SK-N-SH (cell line): ENCODE data around the gene SLC38A8. TPM values are rescaled to one million over a fixed set of nuclear protein-coding genes. Genes with fewer than 3 reads are reported as not detected.

Source experiments
- CTCF ChIA-PET: fragments of 300-600, 350-600 bp; formaldehyde crosslinking; extraction: SDS; loops from one replicate; lab custom pipeline; 2021; lab: Yijun Ruan, JAX
- POLR2A ChIA-PET: fragments of 350-600 bp; sonication (Branson Sonifier 250); formaldehyde crosslinking; extraction: SDS; loops from one replicate; lab custom pipeline; 2020; ENCODE audit warnings: antibody characterized with exemption, inconsistent platforms; lab: Yijun Ruan, JAX
- DNase-seq: peaks from one replicate; pipeline ENCODE4 v3.0.0; 2012
- H2AFZ ChIP-seq: fragments of 200-600 bp; sonication (generic); 2 replicates; pipeline ENCODE4 v1.8.1; 2016; ENCODE audit warnings: antibody characterized with exemption, mild to moderate bottlenecking, low read depth
- H3F3A ChIP-seq: fragments of 200-600 bp; sonication (generic); replicated peaks from 2 replicates; pipeline ENCODE3; 2016; ENCODE audit warnings: antibody characterized with exemption, mild to moderate bottlenecking; ENCODE audit not compliant: insufficient read depth
- H3K27ac ChIP-seq, 2 experiments: fragments of 200-500 bp in 1 of 2; fragments of 200-600 bp in 1 of 2; sonication (Bioruptor generic) in 1 of 2; sonication (generic), shearing (Covaris generic) in 1 of 2; 2 replicates each; pipeline versions ENCODE4 v1.5.1 to v1.6.1; 2014 to 2016; ENCODE audit warnings: low read depth in 2 of 2, inconsistent platforms in 1 of 2, low read length in 1 of 2, mild to moderate bottlenecking in 1 of 2, mixed read lengths in 1 of 2
- H3K27me3 ChIP-seq: fragments of 200-600 bp; sonication (generic), shearing (Covaris generic); 2 replicates; pipeline ENCODE4 v1.6.1; 2016; ENCODE audit warnings: mixed run types; ENCODE audit not compliant: insufficient read depth
- H3K36me3 ChIP-seq, 2 experiments: fragments of 200-500 bp in 1 of 2; fragments of 200-600 bp in 1 of 2; sonication (Bioruptor generic) in 1 of 2; sonication (generic) in 1 of 2; replicated peaks in 1 of 2; 2 replicates each; pipeline versions ENCODE3 to v1.5.1; 2014 to 2016; ENCODE audit warnings: low read length in 1 of 2, mild to moderate bottlenecking in 1 of 2; ENCODE audit not compliant: insufficient read depth in 2 of 2, control insufficient read depth in 1 of 2
- H3K4me1 ChIP-seq, 2 experiments: fragments of 200-500 bp in 1 of 2; fragments of 200-600 bp in 1 of 2; sonication (Bioruptor generic) in 1 of 2; sonication (generic), shearing (Covaris generic) in 1 of 2; 2 replicates each; pipeline versions ENCODE4 v1.5.1 to v1.6.1; 2014 to 2016; ENCODE audit warnings: low read depth in 1 of 2, low read length in 1 of 2, mixed run types in 1 of 2; ENCODE audit not compliant: insufficient read depth in 2 of 2, control insufficient read depth in 1 of 2
- H3K4me2 ChIP-seq: fragments of 200-600 bp; sonication (generic), shearing (Covaris generic); 2 replicates; pipeline ENCODE4 v1.6.1; 2017; ENCODE audit warnings: mixed run types
- H3K4me3 ChIP-seq, 2 experiments: fragments of 200-500 bp in 1 of 2; fragments of 200-600 bp in 1 of 2; sonication (Bioruptor generic) in 1 of 2; sonication (generic), shearing (Covaris generic) in 1 of 2; 2 replicates each; pipeline versions ENCODE4 v1.5.1 to v1.8.1; 2014 to 2016; ENCODE audit warnings: low read depth in 2 of 2, inconsistent platforms in 1 of 2, low read length in 1 of 2, mild to moderate bottlenecking in 1 of 2, mixed read lengths in 1 of 2, moderate library complexity in 1 of 2
- H3K79me2 ChIP-seq: fragments of 200-600 bp; sonication (generic); 2 replicates; pipeline ENCODE4 v1.8.1; 2017; ENCODE audit warnings: mild to moderate bottlenecking; ENCODE audit not compliant: insufficient read depth
- H3K9ac ChIP-seq: fragments of 200-600 bp; sonication (generic); 2 replicates; pipeline ENCODE4 v1.6.1; 2017; ENCODE audit warnings: mixed run types
- H3K9me2 ChIP-seq: fragments of 200-600 bp; sonication (generic); 2 replicates; pipeline ENCODE4 v1.6.1; 2017; ENCODE audit warnings: mixed run types
- H3K9me3 ChIP-seq: fragments of 200-600 bp; sonication (generic); 2 replicates; pipeline ENCODE4 v1.6.1; 2017; ENCODE audit warnings: mixed run types, mild to moderate bottlenecking, moderate library complexity
- H4K20me1 ChIP-seq: fragments of 200-600 bp; sonication (generic); 2 replicates; pipeline ENCODE4 v1.6.1; 2017; ENCODE audit warnings: mild to moderate bottlenecking, mixed run types; ENCODE audit not compliant: insufficient read depth
- CHD2 ChIP-seq: fragments of 150-350 bp; IDR thresholded peaks from 2 replicates; pipeline ENCODE4 v1.6.1; 2018; ENCODE audit warnings: low read length; ENCODE audit not compliant: partially characterized antibody
- CTCF ChIP-seq: fragments of 200-600 bp; sonication (generic); IDR thresholded peaks from 2 replicates; pipeline ENCODE4 v1.6.1; 2017; ENCODE audit warnings: antibody characterized with exemption, mild to moderate bottlenecking, moderate library complexity
- EP300 ChIP-seq, 2 experiments: IDR thresholded peaks; 2 replicates each; pipeline versions ENCODE4 v1.4.0 to v1.6.1; 2012; ENCODE audit warnings: borderline replicate concordance in 1 of 2, low read depth in 1 of 2, low read length in 1 of 2
- FOXJ3 ChIP-seq: sonication (generic); formaldehyde crosslinking; IDR thresholded peaks from 2 replicates; pipeline ENCODE4 v1.5.1; 2020; ENCODE audit warnings: mild to moderate bottlenecking, missing genetic modification reagents
- FOXM1 ChIP-seq: IDR thresholded peaks from 2 replicates; pipeline ENCODE4 v1.4.0; 2012; ENCODE audit warnings: low read depth, mild to moderate bottlenecking
- GATA2 ChIP-seq: sonication (generic); formaldehyde crosslinking; IDR thresholded peaks from 2 replicates; pipeline ENCODE4 v1.5.0; 2020; ENCODE audit warnings: mild to moderate bottlenecking, missing genetic modification reagents
- MAX ChIP-seq: IDR thresholded peaks from 2 replicates; pipeline ENCODE4 v1.4.0; 2012; ENCODE audit warnings: low read depth
- MEF2A ChIP-seq: IDR thresholded peaks from 2 replicates; pipeline ENCODE4 v1.4.0; 2012; ENCODE audit warnings: low read depth, borderline replicate concordance
- NRF1 ChIP-seq: IDR thresholded peaks from 2 replicates; pipeline ENCODE4 v1.6.1; 2012; ENCODE audit warnings: low read depth, mild to moderate bottlenecking, low read length
- PBX3 ChIP-seq: IDR thresholded peaks from 2 replicates; pipeline ENCODE4; 2012
- REST ChIP-seq: IDR thresholded peaks from 2 replicates; pipeline ENCODE4 v1.6.1; 2012; ENCODE audit warnings: mild to moderate bottlenecking, low read depth, low read length, moderate library complexity
- SIN3A ChIP-seq: IDR thresholded peaks from 2 replicates; pipeline ENCODE4 v1.6.1; 2012; ENCODE audit warnings: low read depth, mild to moderate bottlenecking, low read length, moderate library complexity, borderline replicate concordance
- SMC3 ChIP-seq: IDR thresholded peaks from 2 replicates; pipeline ENCODE4 v1.6.1; 2012; ENCODE audit warnings: low read depth, low read length, improper control_type of control experiment
- TAF1 ChIP-seq: IDR thresholded peaks from 2 replicates; pipeline ENCODE4 v1.6.1; 2012; ENCODE audit warnings: low read depth, mild to moderate bottlenecking, low read length, moderate library complexity, borderline replicate concordance
- TCF12 ChIP-seq: IDR thresholded peaks from 2 replicates; pipeline ENCODE4 v1.4.0; 2012
- USF1 ChIP-seq: IDR thresholded peaks from 2 replicates; pipeline ENCODE4 v1.4.0; 2012; ENCODE audit warnings: low read depth, borderline replicate concordance
- ZBTB33 ChIP-seq: IDR thresholded peaks from 2 replicates; pipeline ENCODE4 v1.4.0; 2012; ENCODE audit warnings: low read depth, borderline replicate concordance
- WGBS: methylation state at CpG from one replicate; pipeline ENCODE4 v1.1.6; 2017; ENCODE audit warnings: low lambda C conversion rate; 5-methylcytosine and 5-hydroxymethylcytosine counted together
- polyA plus RNA-seq, 3 experiments: library from polyadenylated mRNA; depleted of rRNA; stranded (reverse); fragments of >200 nt; gene quantifications; 2 replicates each; pipeline ENCODE4 v1.2.3, GENCODE V29; 2012

SLC38A8 gene
- polyA plus RNA-seq, 1 of the 3 experiments (the other 2 are of a cell fraction): not detected

- TF ChIP-seq FOXM1: no peak
Observed at GRCh38 chr16:84032458-84033178, 10.0 kb downstream of the SLC38A8 start (continued).

- no peaks in the 10 kb centered on the region for H3K9me2 ChIP-seq
- H3K27ac ChIP-seq: no peak overlapping the region
- H3F3A ChIP-seq: no peaks in the 10 kb centered on the region
- H3K9me3 ChIP-seq: no peaks in the 10 kb centered on the region
- 81% methylated on average over 13 of the region's 17 CpGs for WGBS
- ChIA-PET CTCF (no interaction called here), POLR2A (no interaction called here)
- DNase-seq: no peak
- no peaks in the 10 kb centered on the region for H3K79me2 ChIP-seq
- no peaks in the 10 kb centered on the region for H3K36me3 ChIP-seq
- no peak overlapping the region for H2AFZ ChIP-seq
- TF ChIP-seq REST (no peak), CHD2 (no peak), SIN3A (no peak), GATA2 (CRISPR knock-in tag) (no peak), NRF1 (no peak), EP300 (IDR thresholded peaks at IDR 0.05; ENCODE audit: borderline replicate concordance in 1 of 2, low read depth in 1 of 2, low read length in 1 of 2) (no peak), CTCF (no peak), PBX3 (no peak), MAX (no peak), TCF12 (no peak), SMC3 (no peak), FOXJ3 (CRISPR knock-in tag) (no peak), ZBTB33 (no peak), USF1 (no peak), MEF2A (no peak), TAF1 (no peak)
- H3K9ac ChIP-seq: no peak overlapping the region
- no peak overlapping the region for H3K4me3 ChIP-seq
- no peak overlapping the region for H3K4me2 ChIP-seq
- no peaks in the 10 kb centered on the region for H3K27me3 ChIP-seq
- no peaks in the 10 kb centered on the region for H3K4me1 ChIP-seq
- no peaks in the 10 kb centered on the region for H4K20me1 ChIP-seq
Observed at GRCh38 chr16:84031556-84031955, 11.0 kb downstream of the SLC38A8 start.
